IPS-NIHi7 (cell line): ENCODE results near the gene SLC17A3.

Experiments
- DNase-seq: peaks from one replicate; pipeline ENCODE4 v3.0.0; 2012; ENCODE audit warnings: mixed read lengths; ENCODE audit errors: extremely low spot score

The SLC17A3 gene

GRCh38 chr6:25889877-25890853 lies 16.1 kb upstream of the SLC17A3 start:
- DNase-seq = peak; percentile 46

- no peak for DNase-seq
Observed at GRCh38 chr6:25888626-25889025, 14.6 kb upstream of the SLC17A3 start.

- DNase-seq = no peak
Observed at GRCh38 chr6:25886066-25886465, 12.0 kb upstream of the SLC17A3 start.

- no peak for DNase-seq
Observed at GRCh38 chr6:25883991-25884390, 9.9 kb upstream of the SLC17A3 start.

- no peak for DNase-seq
Observed at GRCh38 chr6:25883536-25883935, 9.5 kb upstream of the SLC17A3 start.

GRCh38 chr6:25882051-25882496 lies 8.0 kb upstream of the SLC17A3 start:
- DNase-seq = peak; percentile 84

GRCh38 chr6:25880601-25881000 lies 6.6 kb upstream of the SLC17A3 start:
- DNase-seq = no peak

GRCh38 chr6:25878721-25879322 lies 4.8 kb upstream of the SLC17A3 start:
- DNase-seq = no peak

- DNase-seq = no peak
Observed at GRCh38 chr6:25875926-25876602, 2.0 kb upstream of the SLC17A3 start.

- no peak for DNase-seq
Observed at GRCh38 chr6:25875563-25875905, 1.5 kb upstream of the SLC17A3 start.

GRCh38 chr6:25874822-25875562 lies 949 bp upstream of the SLC17A3 start:
- no peak for DNase-seq

- no peak for DNase-seq
Observed at GRCh38 chr6:25872814-25873213, 1.2 kb downstream of the SLC17A3 start.

GRCh38 chr6:25869840-25870239 lies 4.2 kb downstream of the SLC17A3 start:
- DNase-seq = no peak

GRCh38 chr6:25868436-25869183 lies 5.4 kb downstream of the SLC17A3 start:
- no peak for DNase-seq

GRCh38 chr6:25866011-25866410 lies 8.0 kb downstream of the SLC17A3 start:
- no peak for DNase-seq

GRCh38 chr6:25863360-25863759 lies 10.7 kb downstream of the SLC17A3 start:
- DNase-seq = no peak

- no peak for DNase-seq
Observed at GRCh38 chr6:25862199-25862598, 11.8 kb downstream of the SLC17A3 start.

GRCh38 chr6:25852756-25853155 lies 21.3 kb downstream of the SLC17A3 start:
- no peak for DNase-seq

- DNase-seq = no peak
Observed at GRCh38 chr6:25851961-25852360, 22.1 kb downstream of the SLC17A3 start.

GRCh38 chr6:25844518-25844917 lies 29.5 kb downstream of the SLC17A3 start:
- no peak for DNase-seq

- no peak for DNase-seq
Observed at GRCh38 chr6:25842526-25842925, 31.5 kb downstream of the SLC17A3 start.
